WTC11 (cell line): ENCODE data around the gene PRPH.

Experiments
- ATF1 ChIP-seq: sonication (generic); formaldehyde crosslinking; IDR thresholded peaks from 2 replicates; pipeline ENCODE4 v1.8.1; 2023; ENCODE audit warnings: mild to moderate bottlenecking, moderate library complexity, missing genetic modification reagents
- ELF4 ChIP-seq: sonication (generic); formaldehyde crosslinking; IDR thresholded peaks from 2 replicates; pipeline ENCODE4 v1.8.1; 2022; ENCODE audit warnings: low read depth, mild to moderate bottlenecking, moderate library complexity, missing genetic modification reagents
- JUN ChIP-seq: sonication (generic); formaldehyde crosslinking; IDR thresholded peaks from 2 replicates; pipeline ENCODE4 v1.8.0; 2023; ENCODE audit warnings: mild to moderate bottlenecking, missing genetic modification reagents
- NR3C1 ChIP-seq: sonication (generic); formaldehyde crosslinking; conservative IDR thresholded peaks from 2 replicates; pipeline ENCODE4 v1.8.1; 2023; ENCODE audit warnings: low read depth, mild to moderate bottlenecking, missing genetic modification reagents
- TEAD4 ChIP-seq: sonication (generic); formaldehyde crosslinking; IDR thresholded peaks from 2 replicates; pipeline ENCODE4 v1.8.0; 2022; ENCODE audit warnings: mild to moderate bottlenecking, missing genetic modification reagents
- ZNF121 ChIP-seq: sonication (generic); formaldehyde crosslinking; IDR thresholded peaks from 2 replicates; pipeline ENCODE4 v1.8.0; 2023; ENCODE audit warnings: missing genetic modification reagents
- ZNF232 ChIP-seq: sonication (generic); formaldehyde crosslinking; IDR thresholded peaks from 2 replicates; pipeline ENCODE4 v1.8.0; 2022; ENCODE audit warnings: mild to moderate bottlenecking, missing genetic modification reagents
- ZNF263 ChIP-seq: sonication (generic); formaldehyde crosslinking; IDR thresholded peaks from 2 replicates; pipeline ENCODE4 v1.8.1; 2022; ENCODE audit warnings: low read depth, mild to moderate bottlenecking, moderate library complexity, missing genetic modification reagents
- TF ChIP-seq, protein P1 (sequence below): fragments of 200-600 bp; IDR thresholded peaks from 2 replicates; pipeline ENCODE4 v1.8.0; 2022; ENCODE audit warnings: antibody characterized with exemption
- TF ChIP-seq, protein P2 (sequence below): sonication (generic); formaldehyde crosslinking; IDR thresholded peaks from 2 replicates; pipeline ENCODE4 v1.8.0; 2022; ENCODE audit warnings: mild to moderate bottlenecking, missing genetic modification reagents
- TF ChIP-seq, protein P3 (sequence below): sonication (generic); formaldehyde crosslinking; IDR thresholded peaks from 2 replicates; pipeline ENCODE4 v1.8.1; 2022; ENCODE audit warnings: mild to moderate bottlenecking, missing genetic modification reagents, moderate library complexity, borderline replicate concordance

DNA sequence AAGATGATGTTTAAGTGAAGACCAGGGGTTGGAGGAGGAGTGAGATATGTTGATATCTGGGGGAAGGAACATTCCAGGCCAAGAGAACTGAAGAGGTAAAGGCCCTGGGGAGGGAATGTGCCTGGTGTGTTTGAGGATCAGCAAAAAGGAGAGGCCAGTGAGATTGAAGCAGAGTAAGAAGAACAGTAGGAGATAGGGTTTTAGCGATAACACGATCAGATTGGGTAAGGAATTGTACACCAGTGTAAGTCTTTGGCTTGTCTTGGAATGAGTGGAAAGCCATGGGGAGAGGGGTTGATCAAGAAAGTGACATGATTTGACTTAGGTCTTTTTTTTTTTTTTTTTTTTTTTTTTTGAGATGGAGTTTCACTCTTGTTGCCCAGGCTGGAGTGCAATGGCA is 32.9 kb downstream of the PRPH start:
- TF ChIP-seq, protein P1, sequence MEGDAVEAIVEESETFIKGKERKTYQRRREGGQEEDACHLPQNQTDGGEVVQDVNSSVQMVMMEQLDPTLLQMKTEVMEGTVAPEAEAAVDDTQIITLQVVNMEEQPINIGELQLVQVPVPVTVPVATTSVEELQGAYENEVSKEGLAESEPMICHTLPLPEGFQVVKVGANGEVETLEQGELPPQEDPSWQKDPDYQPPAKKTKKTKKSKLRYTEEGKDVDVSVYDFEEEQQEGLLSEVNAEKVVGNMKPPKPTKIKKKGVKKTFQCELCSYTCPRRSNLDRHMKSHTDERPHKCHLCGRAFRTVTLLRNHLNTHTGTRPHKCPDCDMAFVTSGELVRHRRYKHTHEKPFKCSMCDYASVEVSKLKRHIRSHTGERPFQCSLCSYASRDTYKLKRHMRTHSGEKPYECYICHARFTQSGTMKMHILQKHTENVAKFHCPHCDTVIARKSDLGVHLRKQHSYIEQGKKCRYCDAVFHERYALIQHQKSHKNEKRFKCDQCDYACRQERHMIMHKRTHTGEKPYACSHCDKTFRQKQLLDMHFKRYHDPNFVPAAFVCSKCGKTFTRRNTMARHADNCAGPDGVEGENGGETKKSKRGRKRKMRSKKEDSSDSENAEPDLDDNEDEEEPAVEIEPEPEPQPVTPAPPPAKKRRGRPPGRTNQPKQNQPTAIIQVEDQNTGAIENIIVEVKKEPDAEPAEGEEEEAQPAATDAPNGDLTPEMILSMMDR = no peak
- TF ChIP-seq NR3C1 (CRISPR knock-in tag) = no peak
- TF ChIP-seq ZNF121 (CRISPR knock-in tag) = no peak
- TF ChIP-seq, protein P2, sequence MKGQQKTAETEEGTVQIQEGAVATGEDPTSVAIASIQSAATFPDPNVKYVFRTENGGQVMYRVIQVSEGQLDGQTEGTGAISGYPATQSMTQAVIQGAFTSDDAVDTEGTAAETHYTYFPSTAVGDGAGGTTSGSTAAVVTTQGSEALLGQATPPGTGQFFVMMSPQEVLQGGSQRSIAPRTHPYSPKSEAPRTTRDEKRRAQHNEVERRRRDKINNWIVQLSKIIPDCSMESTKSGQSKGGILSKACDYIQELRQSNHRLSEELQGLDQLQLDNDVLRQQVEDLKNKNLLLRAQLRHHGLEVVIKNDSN (CRISPR knock-in tag) = no peak
- no peak for TF ChIP-seq ZNF232 (CRISPR knock-in tag)
- no peak for TF ChIP-seq TEAD4 (CRISPR knock-in tag)
- TF ChIP-seq, protein P3, sequence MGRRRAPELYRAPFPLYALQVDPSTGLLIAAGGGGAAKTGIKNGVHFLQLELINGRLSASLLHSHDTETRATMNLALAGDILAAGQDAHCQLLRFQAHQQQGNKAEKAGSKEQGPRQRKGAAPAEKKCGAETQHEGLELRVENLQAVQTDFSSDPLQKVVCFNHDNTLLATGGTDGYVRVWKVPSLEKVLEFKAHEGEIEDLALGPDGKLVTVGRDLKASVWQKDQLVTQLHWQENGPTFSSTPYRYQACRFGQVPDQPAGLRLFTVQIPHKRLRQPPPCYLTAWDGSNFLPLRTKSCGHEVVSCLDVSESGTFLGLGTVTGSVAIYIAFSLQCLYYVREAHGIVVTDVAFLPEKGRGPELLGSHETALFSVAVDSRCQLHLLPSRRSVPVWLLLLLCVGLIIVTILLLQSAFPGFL (CRISPR knock-in tag) = no peak
- no peak for TF ChIP-seq JUN
- TF ChIP-seq ATF1 (CRISPR knock-in tag) = no peak
- TF ChIP-seq ELF4 (CRISPR knock-in tag) = no peak
- TF ChIP-seq ZNF263 (CRISPR knock-in tag) = no peak
